Prostate gland (tissue), 2 donors: ENCODE data around the gene FCHO1.

ENCODE experiments used
- POLR2A ChIP-seq: fragments of 450-650 bp; IDR thresholded peaks from one replicate; pipeline ENCODE4 v1.6.1; 2016; ENCODE audit warnings: antibody characterized with exemption, mild to moderate bottlenecking
- TF ChIP-seq, protein P1 (sequence below), 4 experiments: fragments of 200-600 bp in 2 of 4; fragments of 450-650 bp in 2 of 4; sonication (generic) in 2 of 4; IDR thresholded peaks; 1 replicate in 3 of 4; 2 replicates in 1 of 4; pipeline ENCODE4 v1.5.1; 2016 to 2019; ENCODE audit warnings: antibody characterized with exemption in 4 of 4, mild to moderate bottlenecking in 2 of 4, moderate library complexity in 2 of 4

DNA sequence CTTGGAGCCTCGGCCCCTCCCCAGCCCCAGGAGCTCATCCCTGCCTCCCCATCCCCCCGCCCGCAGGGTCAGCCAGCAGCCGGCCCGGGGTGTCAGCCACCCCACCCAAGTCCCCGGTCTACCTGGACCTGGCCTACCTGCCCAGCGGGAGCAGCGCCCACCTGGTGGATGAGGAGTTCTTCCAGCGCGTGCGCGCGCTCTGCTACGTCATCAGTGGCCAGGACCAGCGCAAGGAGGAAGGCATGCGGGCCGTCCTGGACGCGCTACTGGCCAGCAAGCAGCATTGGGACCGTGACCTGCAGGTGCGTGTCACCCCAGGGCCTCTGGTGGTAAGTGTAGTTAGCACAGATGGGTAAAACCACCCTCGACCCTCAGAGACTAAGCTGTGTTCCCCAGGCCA is 18.1 kb upstream of the FCHO1 start:
- TF ChIP-seq POLR2A = no peak
- TF ChIP-seq, protein P1, sequence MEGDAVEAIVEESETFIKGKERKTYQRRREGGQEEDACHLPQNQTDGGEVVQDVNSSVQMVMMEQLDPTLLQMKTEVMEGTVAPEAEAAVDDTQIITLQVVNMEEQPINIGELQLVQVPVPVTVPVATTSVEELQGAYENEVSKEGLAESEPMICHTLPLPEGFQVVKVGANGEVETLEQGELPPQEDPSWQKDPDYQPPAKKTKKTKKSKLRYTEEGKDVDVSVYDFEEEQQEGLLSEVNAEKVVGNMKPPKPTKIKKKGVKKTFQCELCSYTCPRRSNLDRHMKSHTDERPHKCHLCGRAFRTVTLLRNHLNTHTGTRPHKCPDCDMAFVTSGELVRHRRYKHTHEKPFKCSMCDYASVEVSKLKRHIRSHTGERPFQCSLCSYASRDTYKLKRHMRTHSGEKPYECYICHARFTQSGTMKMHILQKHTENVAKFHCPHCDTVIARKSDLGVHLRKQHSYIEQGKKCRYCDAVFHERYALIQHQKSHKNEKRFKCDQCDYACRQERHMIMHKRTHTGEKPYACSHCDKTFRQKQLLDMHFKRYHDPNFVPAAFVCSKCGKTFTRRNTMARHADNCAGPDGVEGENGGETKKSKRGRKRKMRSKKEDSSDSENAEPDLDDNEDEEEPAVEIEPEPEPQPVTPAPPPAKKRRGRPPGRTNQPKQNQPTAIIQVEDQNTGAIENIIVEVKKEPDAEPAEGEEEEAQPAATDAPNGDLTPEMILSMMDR (IDR thresholded peaks at IDR 0.05) = no peak
